Measurements from ENCODE around the gene PNCK.
A peak's percentile ranks its signal among the peaks of the same experiment; 100 is the strongest.
"Not testable (repeated sequence)": the region's sequence is repeated elsewhere in the genome, so short reads cannot be mapped to it uniquely, and the experiment has no call there.

Gene PNCK

DNA sequence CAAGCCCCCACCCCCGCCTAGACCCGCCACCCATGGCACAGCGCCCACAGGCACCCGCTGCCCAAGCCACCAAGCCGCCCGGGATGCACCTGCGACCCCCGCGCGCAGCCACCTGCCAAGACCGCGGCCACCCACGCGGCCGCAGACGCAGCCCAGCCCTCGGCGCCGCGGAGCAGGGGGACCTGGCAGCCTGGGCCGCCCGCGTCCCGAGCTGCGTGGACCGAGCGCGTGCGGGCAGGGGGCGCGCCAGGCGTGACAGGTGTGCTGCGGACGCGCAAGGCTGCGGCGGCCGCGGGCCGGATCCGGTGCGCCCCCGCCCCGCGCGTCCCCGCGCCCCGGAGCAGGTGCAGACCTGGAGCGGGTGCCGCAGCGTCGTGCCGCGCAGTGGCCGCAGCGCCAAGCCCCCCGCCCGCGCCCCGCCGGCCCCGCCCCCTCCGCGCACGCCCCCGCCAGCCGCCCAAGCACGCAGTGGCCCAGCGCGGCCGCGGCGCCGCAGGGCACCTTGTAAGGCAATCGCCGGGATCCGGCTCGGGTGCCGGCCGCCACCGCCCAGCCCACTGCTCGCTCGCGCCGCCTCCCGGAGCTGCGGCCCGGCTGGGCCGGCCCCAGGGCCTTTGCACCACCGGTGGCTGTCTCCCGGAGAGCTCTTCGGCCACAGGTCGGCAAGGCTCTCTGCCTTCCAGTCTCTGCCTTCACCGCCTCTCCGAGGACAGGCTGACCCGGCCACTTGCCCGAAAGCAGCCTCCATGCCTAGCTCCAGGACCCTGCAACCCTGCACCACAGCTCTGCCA is at the start of gene PNCK:
TSS of gene PNCK (minus strand) at position 386 of the 791 bp plus-strand sequence. CDS start 737 bp downstream, outside the sequence.
- DNase-seq = no peak

DNA sequence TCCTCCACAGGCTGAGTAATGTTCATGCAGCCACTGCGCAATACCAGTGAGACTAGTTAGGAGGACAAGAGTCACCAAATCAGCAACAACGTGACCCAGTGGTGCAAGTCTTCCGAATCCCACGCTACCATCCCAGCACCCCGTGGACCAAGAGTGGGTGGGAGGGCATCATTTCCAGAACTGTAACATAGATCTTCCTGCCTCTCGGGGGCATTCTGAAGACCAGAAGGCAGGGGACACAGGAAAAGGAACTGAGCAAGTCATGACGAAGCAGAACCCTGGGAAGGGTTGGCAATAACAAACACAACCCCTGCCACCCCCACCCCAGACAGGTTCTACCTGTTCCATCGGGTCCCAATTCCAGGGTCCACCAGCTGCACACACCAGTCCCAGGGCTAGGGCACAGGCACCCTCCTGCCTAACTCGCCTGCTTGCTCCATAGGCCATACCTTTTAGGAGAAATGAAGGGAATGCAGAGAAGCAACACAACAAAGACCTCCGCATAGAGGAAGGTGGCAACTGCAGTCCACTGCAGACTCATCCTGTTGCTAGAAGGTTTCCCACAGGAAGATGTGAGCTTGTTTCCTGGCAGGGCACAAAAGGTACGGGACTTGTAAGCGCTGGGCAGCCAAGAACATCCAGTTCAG is 49.2 kb upstream of the PNCK start:
- DNase-seq = no peak

DNA sequence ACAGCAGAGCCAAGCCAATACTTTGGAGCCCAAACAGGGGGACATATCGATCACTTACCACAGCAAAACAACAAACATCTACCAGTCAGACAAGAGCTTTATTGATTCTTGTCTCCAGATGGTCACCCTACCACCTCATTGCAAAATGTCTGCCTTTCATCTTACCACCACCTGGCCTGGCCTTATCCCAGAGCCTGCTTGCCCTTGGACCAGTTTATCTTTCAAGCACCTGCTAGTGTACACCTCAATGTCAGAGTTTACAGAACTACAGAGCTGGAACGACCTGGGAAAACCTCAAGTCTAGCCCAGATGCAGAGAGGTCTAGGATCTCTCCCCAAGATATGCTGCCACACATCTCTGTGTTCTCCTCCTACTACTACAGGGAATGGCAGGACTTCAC is 46.1 kb upstream of the PNCK start:
- DNase-seq = no peak

GRCh38 chrX:153719238-153719637 is 45.6 kb upstream of the PNCK start:
- DNase-seq = no peak

GRCh38 chrX:153717445-153717844 is 43.8 kb upstream of the PNCK start:
- DNase-seq = no peak

DNA sequence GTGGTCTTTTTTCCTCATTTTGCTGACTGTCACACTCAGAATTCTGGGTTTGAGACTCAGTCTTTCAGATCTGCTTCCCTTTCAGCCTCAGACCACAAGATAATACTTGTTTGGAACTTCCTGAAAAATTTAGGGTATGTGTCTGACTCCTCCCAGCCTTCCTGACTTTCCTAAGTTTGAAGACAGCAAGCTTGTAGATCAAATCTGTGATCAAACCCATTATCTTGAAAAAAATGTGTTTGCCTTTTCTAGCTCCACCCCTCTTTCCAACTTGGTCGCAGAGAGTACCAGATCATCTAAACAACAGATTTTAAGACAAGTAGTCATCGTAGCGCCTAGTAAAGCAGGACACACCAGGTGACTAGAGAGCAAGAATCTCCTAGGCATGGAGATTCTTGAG is 40.6 kb upstream of the PNCK start:
- no peak for DNase-seq

DNA sequence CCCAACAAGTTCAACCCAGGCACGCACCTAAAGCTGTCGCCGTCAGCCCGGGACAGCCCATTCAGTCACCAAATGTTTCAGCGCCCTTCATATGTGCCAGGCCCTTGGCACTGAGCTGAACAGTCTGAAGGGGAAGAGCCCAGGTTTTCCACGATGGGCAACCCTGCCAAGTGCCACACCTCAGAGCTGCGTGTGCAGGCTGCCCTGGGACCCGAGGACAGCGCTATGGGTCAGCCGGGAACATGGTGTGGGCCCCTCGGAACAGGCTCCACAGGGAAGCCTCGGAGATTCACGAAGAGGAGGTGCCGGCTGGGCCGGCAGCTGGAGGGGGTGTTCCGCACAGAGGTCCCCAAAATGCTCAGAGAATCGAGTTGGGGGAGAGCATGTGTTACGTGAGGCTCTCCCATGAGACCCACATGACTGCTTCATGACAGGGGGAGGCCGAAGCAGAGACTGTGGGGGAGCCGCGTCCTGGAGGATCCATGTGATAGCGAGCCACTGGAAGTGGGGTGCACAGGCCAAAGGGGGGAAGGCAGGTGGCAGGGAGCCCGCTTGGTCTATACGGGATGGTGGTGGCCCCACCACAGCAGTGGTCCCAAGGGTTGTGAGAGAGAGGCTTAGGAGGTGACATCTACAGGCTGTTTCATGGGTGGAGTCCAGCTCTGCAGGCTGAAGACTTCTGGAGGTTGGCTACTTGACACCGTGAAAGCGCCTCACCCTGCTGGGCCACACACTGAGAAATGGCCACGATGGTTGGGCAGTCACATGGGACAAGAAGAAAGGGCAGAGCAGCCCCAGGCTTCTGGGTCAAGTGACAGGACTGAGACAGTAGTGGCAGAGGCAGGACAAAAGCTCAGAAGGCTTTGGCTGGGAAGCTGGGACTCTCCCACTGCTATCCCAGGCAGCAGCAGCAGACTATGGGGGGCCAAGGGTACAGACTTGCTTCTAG is 36.4 kb upstream of the PNCK start:
- DNase-seq = no peak

- peak; percentile 78 for DNase-seq
Measured at GRCh38 chrX:153708415-153708814, 34.8 kb upstream of the PNCK start.

DNA sequence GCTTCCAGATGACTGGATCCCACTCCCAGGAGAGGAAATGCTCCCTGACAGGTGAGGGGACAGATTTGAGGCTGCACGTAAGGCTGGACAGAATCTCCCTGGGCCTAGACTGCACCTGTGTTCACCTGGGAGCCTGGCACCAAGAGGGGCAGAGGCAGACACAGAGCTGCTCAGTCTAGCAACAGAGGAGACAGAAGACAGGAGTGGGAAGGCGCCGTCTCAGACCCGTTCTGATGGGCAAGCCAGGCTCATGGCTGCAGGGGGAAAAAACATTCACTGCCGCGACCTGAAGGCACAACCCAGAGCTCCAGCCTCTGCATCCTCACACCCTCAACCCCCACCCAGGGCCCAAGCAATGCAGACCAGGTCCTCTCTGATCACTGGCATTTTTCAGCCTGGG is 33.8 kb upstream of the PNCK start:
- DNase-seq = no peak

GRCh38 chrX:153706799-153707198 is 33.2 kb upstream of the PNCK start:
- DNase-seq = no peak

DNA sequence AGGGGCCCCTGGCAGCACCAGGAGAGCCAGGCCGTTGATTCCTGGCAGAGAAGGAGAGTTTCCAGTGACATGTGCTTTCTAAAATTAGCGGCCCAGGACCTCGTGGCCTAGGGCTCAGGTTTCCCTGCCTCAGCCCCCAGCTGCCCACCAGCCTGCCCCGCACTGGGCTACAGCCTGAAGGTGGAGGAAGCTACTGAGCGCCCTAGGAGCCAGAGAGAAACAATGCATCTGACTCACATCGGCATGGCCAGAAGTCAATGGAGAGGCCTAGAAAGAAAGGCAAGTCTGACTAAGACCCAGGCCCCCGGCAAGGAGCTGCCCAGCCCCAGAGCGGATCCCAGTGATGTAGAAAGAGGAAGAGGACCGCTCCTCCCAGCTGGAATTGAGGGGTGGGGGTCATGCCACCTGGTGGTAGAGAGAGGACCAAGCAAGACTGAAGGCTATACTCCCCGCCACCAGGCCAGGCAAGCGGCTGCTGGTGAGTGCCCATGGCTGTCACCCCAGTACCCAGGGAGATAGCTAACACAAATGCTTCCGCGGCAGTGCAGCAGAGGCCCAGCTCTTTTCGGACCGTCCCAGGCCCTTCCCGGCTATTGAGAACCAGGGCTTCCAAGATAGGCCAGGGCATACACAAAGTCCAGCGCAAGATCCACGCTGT is 31.9 kb upstream of the PNCK start:
- DNase-seq = not testable (repeated sequence)

DNA sequence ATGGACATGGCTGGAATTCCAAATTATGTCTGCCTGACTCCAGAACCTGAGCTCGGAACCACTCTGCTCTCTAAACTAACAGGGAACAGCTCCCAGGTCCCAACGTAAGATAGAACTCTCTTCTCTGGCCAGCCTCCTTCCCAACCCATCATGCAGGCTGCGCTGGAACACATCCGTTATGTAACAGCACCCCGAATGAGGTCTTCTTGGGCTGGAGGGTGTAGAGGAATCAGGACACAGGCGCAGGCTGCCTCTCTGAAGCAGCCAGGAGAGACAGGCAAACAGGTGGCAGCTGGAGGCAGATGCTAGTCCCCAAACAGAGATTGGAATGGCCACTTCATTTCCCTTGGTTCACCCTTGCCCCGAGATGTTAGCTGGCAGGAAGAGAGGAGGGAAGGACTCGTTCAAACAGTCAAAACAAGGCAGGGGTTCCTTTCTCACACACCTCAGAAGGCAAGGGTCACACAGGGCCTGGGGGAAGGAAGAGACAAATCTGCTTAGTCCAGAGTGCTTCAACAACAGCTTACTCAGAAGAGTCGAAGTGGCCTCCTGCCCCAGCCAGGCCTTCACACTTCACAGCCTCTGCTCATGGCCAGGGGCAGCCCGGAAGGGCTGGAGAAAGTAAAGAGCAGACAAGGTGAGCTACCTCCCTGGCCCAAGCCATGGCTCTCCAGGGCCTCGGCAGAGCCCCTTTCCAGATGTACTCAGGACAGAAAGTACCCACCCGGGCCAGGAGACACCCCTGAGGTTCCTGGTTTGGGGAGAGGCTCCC is 31.2 kb upstream of the PNCK start:
- not testable (repeated sequence) for DNase-seq

DNA sequence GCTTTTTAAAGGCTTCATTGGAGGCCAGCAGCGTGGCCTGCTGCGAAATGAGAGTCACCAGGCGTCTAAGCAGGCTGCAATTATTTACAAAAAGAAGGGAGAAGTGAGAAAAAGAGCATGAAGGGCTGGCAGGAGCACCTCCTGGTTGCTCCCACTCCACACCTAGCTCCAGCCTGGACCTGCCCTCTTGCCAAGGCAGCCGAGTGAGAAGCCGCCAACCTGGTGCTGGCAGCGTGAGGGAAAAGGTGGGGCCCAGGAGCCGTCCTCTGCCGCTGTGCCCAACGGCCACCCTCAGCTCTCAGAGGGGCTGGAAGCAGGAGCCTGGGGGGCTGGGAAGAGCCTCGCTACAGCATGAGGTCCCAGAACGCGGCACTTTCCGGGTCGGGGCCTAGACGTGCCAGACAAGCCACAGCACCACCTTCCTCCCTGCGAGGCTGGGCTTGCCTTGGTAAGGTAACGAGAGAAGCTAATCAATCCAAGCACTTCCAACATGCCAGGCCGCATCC is 30.5 kb upstream of the PNCK start:
- no peak for DNase-seq

DNA sequence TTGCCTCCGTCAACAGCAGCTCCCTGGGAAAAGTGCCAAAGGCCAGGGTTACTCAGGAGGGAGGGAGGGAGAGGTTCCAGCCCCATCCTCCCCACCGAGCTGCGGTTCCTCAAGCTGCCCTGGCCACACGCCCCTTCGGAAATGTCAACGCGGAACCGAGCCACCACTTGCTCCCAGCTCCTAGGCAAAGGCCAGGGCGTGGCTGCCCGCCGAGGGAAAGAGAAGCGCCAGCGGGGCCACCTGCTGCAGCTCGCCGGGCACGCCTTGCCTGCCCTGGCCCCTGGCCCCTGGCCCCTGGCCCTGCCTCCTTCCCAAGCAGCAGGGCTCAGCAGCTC is 29.4 kb upstream of the PNCK start:
- DNase-seq = no peak

GRCh38 chrX:153702336-153703035 is 28.9 kb upstream of the PNCK start:
- no peak for DNase-seq

- no peak for DNase-seq
Measured at GRCh38 chrX:153701706-153702105, 28.1 kb upstream of the PNCK start.

GRCh38 chrX:153700967-153701366 is 27.4 kb upstream of the PNCK start:
- no peak for DNase-seq

GRCh38 chrX:153700376-153700945 is 26.8 kb upstream of the PNCK start:
- DNase-seq = no peak

- DNase-seq = not testable (repeated sequence)
Measured at GRCh38 chrX:153699784-153700371, 26.3 kb upstream of the PNCK start.

GRCh38 chrX:153699210-153699783 is 25.7 kb upstream of the PNCK start:
- not testable (repeated sequence) for DNase-seq

Data from left hindlimb (tissue), 1 donor.